ENCODE data around the gene PSMA7. TPM values are rescaled to one million over a fixed set of nuclear protein-coding genes. Genes with fewer than 3 reads are reported as not detected.

Gene PSMA7
- 368 and 398 TPM in 2 replicates for total RNA-seq

GRCh38 chr20:62143081-62143956 is at the start of gene PSMA7, which contains the start of gene SS18L1:
TSS of gene PSMA7 (minus strand) at chr20:62143394. CDS start at chr20:62143303, 91 bp downstream.
TSS of gene SS18L1 (plus strand) at chr20:62143769. CDS start at chr20:62143821, 52 bp downstream.

GRCh38 chr20:62182469-62183425 is 39.6 kb upstream of the PSMA7 start, which contains the start of gene MTG2:
TSS of gene MTG2 (plus strand) at chr20:62183028. CDS start at chr20:62193421, 10,393 bp downstream.

GRCh38 chr20:62121776-62122653 is 21.2 kb downstream of the PSMA7 start, which contains the start of gene LSM14B:
TSS of gene LSM14B (plus strand) at chr20:62122475. CDS start at chr20:62122667, 192 bp downstream.

Other genes starting within 250 kb of the PSMA7 start
- gene TAF4, start 77.5 kb downstream of the PSMA7 start, total RNA-seq: 8.8 and 13.2 TPM in 2 replicates
- gene LSM14B, start 20.9 kb downstream of the PSMA7 start, total RNA-seq: 23.9 and 24.9 TPM in 2 replicates
- 12.9 and 13.4 TPM in 2 replicates for gene SS18L1, start 375 bp upstream of the PSMA7 start, total RNA-seq
- gene MTG2, start 39.6 kb upstream of the PSMA7 start, total RNA-seq: 16.4 and 19.0 TPM in 2 replicates
- not detected in 2 replicates for gene HRH3, start 76.9 kb upstream of the PSMA7 start, total RNA-seq
- 18.1 and 20.5 TPM in 2 replicates for gene OSBPL2, start 95.1 kb upstream of the PSMA7 start, total RNA-seq
- gene ADRM1, start 159.6 kb upstream of the PSMA7 start, total RNA-seq: 149 and 155 TPM in 2 replicates
- 103 and 108 TPM in 2 replicates for gene LAMA5, start 223.9 kb upstream of the PSMA7 start, total RNA-seq
- 794 and 1,044 TPM in 2 replicates for gene RPS21, start 243.7 kb upstream of the PSMA7 start, total RNA-seq